AG08395 (cell line): Measurements from ENCODE around the gene RUNX3.
"Not testable (repeated sequence)": the region's sequence is repeated elsewhere in the genome, so short reads cannot be mapped to it uniquely, and the experiment has no call there.

Experiments
- DNase-seq: peaks from one replicate; pipeline ENCODE4 v3.0.0; 2012; ENCODE audit warnings: mixed read lengths, low spot score

The RUNX3 gene

DNA sequence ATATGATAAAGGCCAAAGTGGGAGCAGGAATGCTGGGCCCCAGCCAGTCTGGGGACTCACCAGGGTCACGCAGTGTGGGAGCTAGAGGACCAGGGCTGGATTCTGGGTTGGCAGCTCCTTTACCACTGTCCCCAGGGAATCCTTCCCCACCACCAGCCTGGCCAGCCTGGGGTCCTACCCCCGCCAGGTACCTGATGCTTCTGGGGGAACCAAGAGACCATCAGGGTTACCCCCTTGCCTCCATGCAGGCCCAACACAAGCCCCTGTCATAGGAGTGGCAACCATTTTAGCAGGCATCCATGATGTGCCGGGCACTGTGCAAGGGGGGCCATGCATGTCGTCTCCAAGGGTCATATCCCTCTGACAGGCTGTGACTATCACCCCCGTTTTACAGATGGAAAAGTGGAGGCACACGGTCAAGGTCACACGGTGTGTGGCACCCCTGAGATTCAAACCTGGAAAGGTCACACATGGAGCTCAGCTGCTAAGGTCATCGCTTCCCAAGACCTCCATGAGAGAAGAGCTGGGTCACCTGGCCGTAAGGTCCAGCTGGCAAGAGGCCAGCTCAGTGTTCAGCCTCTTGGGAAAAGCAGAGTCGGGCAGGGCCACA lies 16.4 kb downstream of the RUNX3 start:
- no peak for DNase-seq

- DNase-seq, result no peak
These were observed 16.8 kb downstream of the RUNX3 start for GRCh38 chr1:24913274-24913604.

DNA sequence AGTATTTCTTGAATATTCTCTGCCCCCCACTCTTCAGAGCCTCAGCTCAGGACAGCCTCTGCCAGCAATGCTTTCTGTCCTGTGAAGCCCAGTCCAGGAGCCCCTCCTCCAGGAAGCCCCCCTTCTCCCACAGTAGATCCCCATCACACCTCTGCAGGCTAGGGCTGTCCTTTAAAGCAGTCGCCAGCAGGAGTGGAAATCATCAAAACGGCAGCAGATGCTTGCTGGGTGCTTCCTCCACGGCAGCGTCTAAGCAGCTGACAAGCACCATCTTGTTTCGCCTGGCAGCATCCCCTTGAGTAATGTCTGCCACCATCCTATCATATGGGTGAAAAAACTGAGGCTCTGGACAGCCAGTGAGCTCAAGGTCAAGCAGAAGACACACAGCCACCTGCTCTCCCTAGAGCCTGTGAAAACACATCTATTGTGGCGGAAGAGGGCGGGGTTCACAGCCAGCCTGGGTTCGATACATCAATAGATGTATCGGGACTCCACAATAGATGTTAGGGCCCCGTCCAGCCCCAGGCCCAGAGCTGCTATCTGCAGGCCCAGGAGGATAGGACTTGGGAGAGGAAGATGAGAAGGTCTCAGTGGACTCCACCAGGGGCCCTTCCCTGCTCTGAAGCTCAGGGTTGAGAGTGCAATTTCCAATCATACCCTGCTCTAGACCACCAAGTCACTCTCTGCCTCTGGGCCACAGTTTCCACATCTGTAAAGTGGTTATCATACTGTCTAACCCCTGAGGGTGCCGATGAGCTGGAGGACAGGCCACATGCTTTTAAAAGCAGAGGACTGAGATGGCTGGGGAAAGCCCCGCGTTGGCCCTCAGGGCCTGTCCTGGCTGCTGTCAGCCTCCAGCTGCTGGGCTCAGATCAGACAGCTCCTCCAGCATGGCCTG lies 17.5 kb downstream of the RUNX3 start:
- no peak for DNase-seq

GRCh38 chr1:24911651-24912155 lies 18.4 kb downstream of the RUNX3 start:
- no peak for DNase-seq

DNA sequence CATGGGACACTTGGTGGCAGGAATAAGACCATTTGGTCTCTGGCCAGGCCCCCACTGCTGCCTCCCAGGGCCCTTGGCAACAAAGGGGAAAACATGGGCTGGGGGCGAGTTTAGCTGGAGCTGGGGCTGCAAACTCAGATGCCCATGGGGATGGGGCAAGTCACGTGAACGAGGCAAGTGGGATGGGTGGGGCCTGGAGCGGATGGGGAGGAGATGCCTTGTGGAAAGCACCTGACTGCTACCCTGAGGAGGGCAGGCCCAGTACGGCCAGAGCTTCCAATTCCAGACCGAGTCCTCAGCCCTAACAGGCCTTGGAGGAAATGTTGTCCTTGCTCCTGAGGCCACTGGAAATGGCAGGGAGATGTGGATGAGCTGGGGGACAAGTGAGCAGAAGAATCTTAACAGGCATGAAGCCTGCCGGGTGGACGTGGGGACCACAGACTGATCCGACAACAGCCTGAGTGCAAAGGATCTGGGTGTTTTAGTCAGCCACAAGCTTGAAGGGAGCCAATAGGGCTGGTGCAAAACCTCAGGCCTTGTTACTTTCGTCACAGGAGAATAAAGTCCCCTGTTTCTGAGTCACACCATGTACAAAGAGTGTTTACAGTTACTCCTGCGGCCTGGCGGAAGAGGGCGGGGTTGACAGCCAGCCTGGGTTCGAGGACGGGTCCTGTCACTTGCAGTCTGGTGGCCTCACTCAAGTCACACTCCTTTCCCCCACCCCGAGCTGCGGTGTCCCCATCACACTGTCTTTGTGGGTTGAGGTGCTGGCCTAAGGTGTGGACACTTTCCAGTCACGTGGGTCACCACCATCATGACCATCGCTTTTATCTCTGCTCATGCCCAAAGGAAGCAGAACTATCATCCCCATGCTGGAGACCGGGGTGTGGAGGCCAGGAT lies 19.1 kb downstream of the RUNX3 start:
- peak; percentile 42 for DNase-seq

- DNase-seq, result no peak
These were observed 19.9 kb downstream of the RUNX3 start for GRCh38 chr1:24910210-24910609.

DNA sequence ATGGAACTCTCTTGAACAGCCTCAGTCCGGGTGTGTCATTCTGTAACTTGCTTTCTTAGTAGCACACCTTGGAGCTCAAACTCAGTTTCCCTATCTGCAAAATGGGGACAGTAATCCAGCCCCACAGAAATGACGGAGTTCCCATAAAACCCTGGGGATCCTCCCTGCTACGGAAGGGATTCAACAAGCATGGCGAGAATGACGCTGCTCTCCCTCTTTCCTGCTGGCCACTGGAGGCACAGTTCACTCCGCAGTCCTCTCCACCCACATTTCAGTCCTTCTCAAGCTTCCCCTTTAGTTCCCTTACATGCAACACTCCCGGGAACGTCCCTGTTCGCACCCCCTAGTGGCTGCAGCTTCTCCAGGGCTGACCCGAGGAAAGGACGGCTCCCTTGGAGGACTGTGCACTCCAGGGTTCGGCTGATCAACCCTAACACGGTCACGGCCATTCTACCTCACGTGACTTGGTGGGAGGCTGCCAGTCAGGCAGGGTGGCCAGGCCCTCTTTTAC lies 20.6 kb downstream of the RUNX3 start:
- peak; percentile 25 for DNase-seq

DNA sequence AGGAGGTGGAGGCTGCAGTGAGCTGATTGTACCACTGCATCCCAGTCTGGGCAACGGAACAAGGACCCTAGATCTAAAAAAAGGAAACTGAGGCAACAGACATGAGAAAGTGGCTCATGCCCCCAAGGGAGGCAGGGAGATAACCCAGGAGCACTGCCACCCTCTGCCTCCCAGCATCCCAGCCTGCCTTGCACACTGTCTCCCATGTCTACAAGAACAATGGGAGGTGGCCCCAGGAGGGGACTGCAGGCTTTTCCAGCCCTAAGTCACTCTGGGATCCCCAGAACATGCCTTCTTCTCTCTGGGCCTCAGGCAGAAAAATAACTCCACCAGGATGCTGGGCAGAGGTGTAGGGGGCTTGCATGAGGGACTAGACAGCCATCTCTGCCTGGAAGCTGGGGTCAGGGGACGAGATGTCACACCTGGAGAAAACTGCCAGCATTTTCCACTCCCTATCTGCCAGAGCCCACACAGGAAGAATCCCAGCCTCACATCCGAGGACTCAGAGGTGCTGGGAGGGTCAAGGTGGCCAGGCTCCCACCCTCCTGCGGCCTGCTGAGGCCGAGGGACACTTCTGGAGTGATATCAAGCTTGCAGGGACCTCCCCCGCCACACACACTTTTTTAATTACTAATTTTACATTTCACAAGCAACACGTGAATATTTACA lies 21.4 kb downstream of the RUNX3 start:
- no peak for DNase-seq

- not testable (repeated sequence) for DNase-seq
These were observed 22.3 kb downstream of the RUNX3 start for GRCh38 chr1:24907587-24908294.

DNA sequence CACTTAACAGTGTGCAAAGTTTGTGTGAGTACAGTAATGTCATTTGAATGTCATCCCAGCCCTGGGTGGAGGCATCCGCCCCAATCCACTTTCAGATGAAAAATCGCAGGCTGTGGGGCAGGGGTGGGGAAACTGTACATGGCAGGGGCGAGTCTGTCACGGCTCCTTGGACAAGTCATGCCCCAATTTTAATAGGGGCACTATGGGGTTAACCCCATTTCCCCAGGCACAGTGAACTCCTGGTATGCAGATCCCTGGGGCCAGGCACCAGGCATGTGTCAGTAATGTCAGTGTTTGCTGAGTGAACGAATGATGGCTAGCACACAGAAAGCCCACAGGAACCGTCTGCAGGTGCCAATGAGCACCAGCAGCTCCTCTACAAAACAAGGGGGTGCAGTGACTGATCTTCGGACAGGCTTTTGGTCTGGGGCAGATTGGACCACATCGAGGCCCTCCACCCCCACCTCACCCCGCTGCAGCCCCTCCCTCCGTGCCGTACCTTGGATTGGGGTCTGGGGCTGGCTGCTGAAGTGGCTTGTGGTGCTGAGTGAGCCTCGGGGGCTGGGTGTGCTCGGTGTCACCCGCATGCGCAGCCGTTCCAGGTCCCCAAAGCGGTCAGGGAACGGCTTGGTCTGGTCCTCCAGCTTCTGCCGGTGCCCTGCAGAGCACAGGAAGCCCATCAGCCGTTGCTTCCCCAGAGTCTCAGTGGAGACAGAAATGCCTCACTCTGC lies 23.2 kb downstream of the RUNX3 start:
- DNase-seq, result no peak

DNA sequence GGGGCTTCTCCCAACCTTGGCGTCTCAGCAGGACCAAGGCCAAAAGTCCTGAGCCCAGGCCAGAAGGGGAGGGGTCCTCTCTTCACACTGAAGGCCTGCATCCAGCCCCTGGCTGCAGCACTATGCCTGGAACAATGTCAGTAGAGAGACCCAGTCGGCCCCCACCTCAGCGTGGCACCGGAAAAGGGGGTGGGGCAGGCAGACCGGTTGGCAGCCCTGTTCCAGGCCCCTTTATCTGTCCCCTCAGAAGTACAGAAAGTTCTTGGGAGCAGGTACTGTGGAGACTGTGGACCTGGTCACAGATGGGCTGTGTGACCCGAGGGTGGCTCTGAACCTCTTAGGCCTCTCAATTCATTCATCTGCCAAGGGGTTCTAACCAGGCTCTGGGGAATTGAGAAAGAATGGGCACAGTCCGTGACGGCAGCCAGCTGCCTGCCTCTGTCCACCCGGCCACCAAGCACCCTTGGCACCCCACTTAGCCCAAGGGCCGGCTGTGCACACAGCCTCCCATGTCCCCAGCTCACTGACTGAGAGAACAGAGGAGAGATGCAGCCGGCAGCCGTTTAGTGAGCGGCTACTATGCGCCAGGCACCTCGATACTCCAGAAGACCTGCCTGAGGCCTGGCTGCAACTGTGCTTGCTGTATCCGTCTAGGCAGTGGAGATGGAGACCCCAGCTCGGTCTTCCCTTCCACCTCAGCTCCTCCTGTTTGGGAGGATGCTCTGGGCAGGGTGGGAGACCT lies 23.9 kb downstream of the RUNX3 start:
- no peak for DNase-seq

DNA sequence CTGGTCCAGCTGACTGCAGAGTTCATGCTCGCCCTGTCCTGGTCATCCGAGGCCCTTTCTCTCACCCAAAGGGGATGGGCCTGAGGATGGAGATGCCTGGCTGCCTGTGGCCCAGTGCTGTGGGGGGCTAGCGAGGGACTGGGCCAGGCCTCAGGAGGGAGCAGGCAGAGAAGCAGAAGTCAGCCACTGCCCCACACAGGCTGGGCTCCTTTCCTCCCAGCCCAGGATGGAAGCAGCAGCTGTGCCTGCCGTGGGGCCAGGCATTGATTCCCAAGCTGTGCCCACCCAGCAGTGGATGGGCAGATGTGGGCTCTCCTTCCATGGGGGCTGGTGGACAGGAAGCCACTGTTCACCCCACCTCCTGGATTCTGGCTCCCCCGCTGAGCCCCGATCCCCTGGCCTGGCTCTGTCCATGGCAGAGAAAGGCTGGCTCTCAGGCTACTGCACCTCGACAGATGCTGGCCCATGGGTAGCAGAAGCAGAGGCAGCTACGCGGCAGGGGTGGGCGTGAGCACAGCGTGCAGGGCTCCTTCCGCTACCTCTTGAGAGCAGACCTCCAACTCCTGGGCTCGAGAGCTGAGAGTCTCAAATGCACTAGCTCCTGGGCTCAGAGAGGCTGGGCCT lies 24.6 kb downstream of the RUNX3 start:
- DNase-seq, result no peak

- no peak for DNase-seq
These were observed 25.2 kb downstream of the RUNX3 start for GRCh38 chr1:24904731-24905354.

DNA sequence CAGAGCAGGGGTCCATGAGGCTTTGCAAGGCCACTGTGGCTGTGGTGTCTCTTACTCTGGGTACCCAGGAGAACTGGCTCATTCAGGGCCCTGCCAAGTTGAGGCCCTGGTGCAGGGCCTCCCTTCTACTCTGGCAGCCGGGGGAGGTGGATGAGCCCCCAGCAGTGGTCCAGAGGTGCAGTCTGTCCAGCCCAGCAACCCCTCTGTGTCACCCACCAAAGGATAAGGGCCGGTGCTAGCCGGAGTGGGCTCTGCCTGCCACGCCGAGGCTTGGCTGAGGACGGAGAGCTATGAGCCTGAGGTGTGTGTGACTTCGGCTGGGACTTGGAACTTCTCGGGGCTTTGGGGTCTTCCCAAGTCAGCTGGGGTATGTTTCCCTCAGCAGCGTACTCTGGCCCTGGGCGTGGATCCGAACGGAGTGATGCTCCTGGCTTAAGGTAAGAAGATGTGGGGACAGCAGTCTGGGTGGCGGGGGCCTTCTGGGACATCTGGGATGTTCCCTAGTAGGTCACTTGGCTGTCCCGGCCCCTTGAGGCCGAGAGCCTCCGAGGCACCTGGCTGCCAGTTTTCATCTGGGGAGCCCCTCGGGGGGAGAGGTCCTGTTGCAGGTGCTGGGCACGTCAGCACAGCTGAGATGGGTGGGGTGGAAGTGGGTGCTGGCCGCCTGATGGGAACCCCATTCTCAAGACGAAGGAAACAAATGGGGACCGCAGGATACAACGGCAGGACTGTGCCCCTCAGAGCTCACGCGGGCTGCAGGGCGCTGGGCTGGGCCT lies 25.9 kb downstream of the RUNX3 start:
- DNase-seq, result no peak

- no peak for DNase-seq
These were observed 26.5 kb downstream of the RUNX3 start for GRCh38 chr1:24903560-24903954.

- DNase-seq, result no peak
These were observed 27.0 kb downstream of the RUNX3 start for GRCh38 chr1:24903011-24903461.

DNA sequence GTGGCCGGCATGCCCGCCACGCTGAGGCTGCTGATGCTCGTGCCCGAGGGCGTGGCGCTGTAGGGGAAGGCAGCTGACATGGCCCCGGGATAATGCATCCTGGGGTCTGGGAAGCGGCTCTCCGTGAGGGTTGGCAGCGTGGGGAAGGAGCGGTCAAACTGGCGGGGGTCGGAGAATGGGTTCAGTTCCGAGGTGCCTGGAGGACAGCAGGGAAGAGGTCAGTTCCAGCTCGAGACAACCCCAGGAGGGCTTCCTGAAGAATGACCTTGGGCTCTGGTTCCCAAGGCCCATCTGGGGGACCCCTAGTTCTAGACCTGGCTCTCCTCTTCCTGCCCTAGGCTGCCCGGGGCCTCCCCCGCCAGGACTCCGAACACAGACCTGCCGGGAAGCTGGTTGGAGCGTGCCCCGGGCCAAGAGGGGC lies 27.6 kb downstream of the RUNX3 start:
- no peak for DNase-seq
